ENCODE data around the gene TNRC18.
"Not testable (repeated sequence)": the region's sequence is repeated elsewhere in the genome, so short reads cannot be mapped to it uniquely, and the experiment has no call there.

The TNRC18 gene

GRCh38 chr7:5265320-5266190 is 158.1 kb downstream of the TNRC18 start:
- no peak for DNase-seq
- Histone ChIP-seq H3K36me3 (no peaks in the 10 kb centered on the region), H3K9me3 (no peaks in the 10 kb centered on the region), H3K4me1 (no peaks in the 10 kb centered on the region), H3K27me3 (peaks cover 0 to 8% of the 10 kb centered on the region in 2 donors), H3K4me3 (no peak overlapping the region), H3K27ac (no peak overlapping the region)
- TF ChIP-seq CTCF (IDR thresholded peaks at IDR 0.05): no peak
- intact Hi-C loops (cut with DNase I; ENCODE audit: low total_unique reads): no loop called here

GRCh38 chr7:5263066-5263465 is 160.6 kb downstream of the TNRC18 start:
- not testable (repeated sequence) for DNase-seq

GRCh38 chr7:5260530-5261068 is 163.0 kb downstream of the TNRC18 start:
- H3K4me3 ChIP-seq; H3K4me1 ChIP-seq; H3K9me3 ChIP-seq; H3K27ac ChIP-seq; H3K36me3 ChIP-seq; H3K27me3 ChIP-seq; intact Hi-C loops (cut with DNase I; ENCODE audit: low total_unique reads); DNase-seq: not testable (repeated sequence)

More at GRCh38 chr7:5263066-5263465, 160.6 kb downstream of the TNRC18 start:
- H3K27ac ChIP-seq; H3K4me1 ChIP-seq; intact Hi-C loops (cut with DNase I; ENCODE audit: low total_unique reads); H3K4me3 ChIP-seq; H3K27me3 ChIP-seq; H3K9me3 ChIP-seq; H3K36me3 ChIP-seq: not testable (repeated sequence)
